ENCODE results near the gene TRAF7.
"Not testable (repeated sequence)": the region's sequence is repeated elsewhere in the genome, so short reads cannot be mapped to it uniquely, and the experiment has no call there.

The TRAF7 gene

DNA sequence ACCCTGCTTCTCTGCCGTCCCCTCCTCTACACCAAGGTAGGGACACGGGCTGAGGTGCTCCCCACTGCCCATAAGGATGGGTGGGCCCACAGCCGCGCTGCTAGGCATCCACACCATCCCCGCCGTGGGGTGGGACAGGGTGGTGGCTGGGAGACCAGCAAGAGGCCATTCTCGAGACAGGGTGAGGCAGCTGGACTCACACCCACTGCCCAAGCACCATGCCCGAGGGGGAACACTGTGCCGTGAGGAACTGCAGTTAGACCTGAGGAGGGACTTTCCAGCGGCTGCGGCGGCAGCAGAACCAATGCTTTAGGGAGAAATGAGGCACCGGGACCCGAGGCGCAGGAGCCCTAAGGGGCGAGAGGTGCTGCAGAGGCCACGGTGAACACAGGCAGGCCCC, 33.2 kb upstream of the TRAF7 start:
- DNase-seq (ENCODE audit: low read depth, low spot score): no peak

DNA sequence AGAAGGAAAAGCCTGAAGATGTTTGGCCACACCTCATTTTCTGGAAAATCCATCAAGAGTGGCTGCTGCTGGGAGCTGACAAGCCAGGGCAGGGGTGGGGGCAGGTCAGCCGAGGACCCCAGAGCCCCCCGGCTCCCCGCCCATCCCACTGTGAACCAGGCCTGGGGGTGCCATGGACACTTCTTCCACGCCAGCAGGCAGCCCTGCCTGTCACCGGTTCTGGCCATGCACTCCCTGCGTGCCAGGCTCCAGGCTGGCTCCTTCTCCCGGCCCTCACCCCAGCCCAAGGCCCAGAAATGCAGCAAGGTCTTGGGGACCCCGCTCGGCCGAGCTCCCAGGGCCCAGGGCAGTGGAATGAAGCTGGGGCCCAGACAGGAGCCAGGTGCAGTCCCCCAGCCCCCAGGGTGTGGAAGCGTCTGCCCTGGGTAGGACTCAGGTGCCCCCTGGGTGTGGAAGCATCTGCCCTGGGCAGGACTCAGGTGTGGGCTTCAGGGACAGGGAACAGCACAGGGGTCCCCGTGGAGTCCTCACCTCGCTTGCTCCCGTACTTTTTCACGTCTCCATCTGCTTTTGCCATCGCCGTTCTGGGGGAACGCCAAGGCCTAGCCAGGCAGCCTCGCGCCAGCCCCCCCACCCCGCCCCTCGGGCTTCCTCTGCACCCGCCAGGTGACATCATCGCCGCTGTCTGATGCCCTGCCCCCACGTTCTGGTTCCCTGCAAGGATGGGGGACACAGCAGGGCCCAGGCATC, 32.5 kb upstream of the TRAF7 start:
- DNase-seq (ENCODE audit: low read depth, low spot score): not testable (repeated sequence)

DNA sequence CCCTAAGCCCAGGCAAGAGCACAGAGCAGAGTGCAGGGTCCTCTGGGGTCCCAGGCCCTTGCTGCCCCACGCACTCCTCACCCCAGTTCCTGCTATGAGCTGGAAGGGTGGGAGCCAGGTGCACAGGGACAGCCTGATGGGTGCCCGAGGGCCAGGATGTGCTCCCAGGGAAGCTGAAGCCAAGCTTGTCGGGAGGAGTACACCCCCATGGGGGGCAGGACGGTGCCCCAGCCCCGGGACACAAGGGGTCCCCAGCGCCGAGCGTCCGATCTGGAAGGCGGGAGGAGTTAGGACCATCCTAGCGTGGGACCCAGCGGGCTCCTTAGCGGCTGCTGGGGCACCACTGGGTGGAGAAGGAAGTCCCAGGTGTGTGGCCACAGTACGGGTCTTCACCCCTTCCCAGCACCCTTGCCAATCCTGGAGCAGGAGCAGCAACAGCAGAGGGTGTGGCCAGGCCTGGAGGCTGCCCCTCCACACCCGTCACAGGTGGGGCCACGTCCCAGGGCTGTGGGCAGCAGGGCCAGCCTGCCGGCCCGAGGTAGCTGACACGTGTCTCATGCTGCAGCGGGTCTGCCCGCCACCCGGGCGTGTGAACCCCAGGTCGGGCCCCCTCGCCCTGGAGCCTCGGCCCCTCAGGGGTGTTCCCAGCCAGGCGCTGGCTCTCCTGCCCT, 31.7 kb upstream of the TRAF7 start:
- DNase-seq (ENCODE audit: low read depth, low spot score): not testable (repeated sequence)

DNA sequence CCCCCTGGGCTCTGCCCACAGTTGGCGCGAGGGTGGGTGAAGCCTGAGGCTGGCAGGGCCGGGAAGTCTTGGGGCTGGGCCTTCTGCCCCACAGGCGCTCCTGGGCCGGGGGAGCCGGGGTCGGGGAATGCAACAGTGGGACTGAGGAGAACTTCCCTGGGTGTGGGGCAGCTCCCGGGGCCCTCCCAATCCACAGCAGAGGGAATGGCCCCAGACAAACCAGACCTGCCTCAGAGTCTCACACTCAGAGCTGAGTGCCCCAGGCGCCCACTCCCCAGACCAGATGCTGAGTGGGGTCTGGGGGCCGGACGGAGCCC, 31.2 kb upstream of the TRAF7 start:
- not testable (repeated sequence) for DNase-seq (ENCODE audit: low read depth, low spot score)

DNA sequence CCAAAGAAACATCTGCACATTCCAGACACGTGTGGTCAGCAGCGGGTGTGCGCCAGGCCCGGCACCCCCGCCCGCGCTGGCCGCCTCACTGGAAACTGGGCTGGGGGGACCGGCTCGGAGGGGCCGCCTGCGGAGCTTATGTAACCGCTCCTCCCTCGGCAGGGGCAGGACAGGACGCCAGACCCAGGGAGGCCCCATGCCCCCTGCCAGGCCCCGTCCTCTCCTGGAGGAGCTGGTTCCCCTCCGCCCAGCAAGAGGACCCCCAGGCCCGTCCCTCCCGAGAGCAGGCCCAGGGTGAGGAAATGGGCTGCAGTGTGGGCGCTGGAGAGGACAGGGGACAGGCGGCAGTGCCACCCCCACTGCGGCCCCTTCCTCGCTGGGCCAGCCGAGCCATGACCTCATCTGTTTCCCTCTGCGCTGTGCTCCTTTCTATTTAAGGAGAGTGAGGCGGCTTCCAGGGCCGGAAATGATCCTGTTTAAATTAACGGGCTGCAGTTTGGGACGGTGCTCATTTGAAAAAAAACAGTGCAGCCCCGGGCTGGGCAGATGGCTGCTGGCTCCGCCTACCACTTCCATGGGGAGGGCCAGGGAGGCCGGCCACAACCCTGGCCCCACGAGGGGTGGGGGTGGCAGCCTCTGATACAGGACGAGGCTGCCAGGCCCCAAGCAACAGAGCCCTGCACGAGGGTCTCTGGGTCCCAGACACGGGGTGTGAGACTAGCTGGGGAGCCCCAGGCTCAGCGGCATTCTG, 30.7 kb upstream of the TRAF7 start:
- DNase-seq (ENCODE audit: low read depth, low spot score): not testable (repeated sequence)

DNA sequence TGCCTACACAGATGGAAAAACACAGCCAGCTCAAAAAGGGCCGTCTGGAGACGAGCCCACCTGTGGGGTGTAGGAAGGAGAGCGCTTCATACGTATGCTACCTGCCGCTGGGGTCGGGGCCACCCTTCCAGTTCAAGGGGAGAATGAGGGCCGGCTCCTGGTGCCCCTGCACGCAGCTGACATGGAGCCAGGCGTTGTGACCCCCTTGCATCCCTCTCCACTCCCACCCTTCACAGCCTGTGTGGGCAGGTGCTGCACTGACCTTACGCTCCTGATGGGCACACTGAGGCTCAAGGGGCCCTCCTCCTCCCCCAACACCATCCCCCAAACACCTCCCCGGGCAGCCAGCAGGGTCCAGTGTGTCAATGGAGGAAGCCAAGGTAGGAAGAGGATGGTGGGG, 30.0 kb upstream of the TRAF7 start:
- DNase-seq (ENCODE audit: low read depth, low spot score): not testable (repeated sequence)

DNA sequence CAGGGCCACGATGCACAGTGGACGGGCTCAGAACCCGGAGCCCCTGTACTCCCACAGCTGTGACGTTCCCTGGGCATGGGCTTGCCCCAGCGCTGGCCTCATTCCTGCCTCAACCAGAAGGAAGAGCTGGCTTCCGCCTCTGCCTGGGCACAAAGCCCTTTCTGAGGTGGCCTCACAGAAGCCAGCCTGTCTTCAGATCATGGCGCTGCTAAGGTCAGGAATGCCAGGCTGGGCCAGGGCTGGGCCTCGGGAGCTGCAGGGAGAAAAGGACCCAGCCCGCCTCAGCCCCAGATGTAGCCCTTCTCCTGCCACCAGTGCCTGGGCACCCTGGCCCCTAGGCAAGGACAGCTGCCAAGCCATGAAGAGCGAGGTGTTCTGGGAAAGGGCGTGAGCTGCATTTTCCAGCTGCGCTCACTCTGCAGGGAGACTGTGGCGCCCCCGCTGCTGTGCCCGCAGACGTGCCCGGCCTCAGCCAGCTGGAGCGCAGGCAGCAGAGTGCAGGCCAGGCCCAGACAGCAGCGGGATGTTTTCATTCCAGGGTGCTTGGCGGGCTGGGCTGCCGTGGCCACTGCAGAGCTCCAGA, 29.3 kb upstream of the TRAF7 start:
- not testable (repeated sequence) for DNase-seq (ENCODE audit: low read depth, low spot score)

DNA sequence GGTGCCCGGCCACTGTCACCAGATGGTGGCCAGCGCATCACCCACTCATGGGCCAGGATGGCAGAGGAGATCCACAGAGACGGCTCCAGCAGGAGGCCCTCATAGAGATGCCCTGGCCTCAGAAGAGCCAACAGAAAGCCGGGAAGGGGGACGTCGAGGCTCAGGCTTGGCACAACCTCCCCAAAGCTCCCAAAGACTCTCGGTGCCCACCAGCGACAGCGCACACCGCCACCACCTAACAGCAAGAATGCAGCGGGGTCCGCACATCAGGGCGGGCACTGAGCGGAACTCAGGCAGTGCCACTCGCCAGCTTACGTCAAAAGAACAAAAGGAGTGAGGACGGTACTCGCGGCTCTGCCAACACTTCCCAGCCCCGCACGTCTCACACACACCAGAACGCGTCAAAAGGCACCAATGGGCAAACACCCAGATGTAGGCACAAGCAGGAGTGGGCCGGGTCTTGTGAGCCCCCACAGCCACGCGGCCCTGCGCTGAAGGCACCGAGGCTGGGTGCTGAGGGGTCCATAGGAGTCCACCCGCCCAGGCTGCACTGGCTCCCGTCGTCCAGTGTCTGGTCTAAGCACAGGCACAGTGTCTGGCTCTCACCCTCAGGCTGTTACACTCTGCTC, 28.5 kb upstream of the TRAF7 start:
- not testable (repeated sequence) for DNase-seq (ENCODE audit: low read depth, low spot score)

DNA sequence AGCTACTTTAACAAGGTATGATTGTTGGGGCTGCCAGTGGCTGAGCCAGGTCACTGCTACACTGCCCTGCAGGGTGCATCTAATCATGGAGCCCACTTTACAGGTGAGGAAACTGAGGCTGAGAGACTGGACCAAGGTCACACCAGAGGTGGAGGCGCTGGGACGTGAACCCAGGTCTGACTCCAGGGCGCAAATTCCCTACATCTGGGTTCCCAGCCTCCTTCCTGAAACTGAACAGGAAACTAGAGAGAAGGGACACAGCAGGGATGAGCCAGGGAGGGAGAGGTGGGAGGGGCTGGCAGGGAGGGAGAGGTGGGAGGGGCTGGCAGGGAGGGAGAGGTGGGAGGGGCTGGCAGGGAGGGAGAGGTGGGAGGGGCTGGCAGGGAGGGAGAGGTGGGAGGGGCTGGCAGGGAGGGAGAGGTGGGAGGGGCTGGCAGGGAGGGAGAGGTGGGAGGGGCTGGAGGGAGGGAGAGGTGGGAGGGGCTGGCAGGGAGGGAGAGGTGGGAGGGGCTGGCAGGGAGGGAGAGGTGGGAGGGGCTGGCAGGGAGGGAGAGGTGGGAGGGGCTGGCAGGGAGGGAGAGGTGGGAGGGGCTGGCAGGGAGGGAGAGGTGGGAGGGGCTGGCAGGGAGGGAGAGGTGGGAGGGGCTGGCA, 27.8 kb upstream of the TRAF7 start:
- DNase-seq (ENCODE audit: low read depth, low spot score): not testable (repeated sequence)

DNA sequence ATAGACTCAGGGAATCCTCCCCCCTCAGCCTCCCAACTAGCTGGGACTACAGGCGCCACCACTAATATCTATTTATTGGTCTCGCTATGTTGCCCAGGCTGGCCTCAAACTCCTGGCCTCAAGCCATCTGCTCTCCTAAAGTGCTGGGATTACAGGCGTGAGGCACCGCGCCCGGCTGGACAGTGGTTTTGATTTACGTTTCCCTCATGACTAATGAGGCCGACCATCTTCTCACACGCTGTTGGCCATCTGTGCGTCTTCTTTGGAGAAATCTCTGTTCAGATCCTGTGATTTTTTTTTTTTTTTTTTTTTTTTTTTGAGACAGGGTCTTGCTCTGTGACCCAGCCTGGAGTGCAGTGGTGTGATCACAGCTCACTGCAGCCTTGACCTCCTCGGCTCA, 26.3 kb upstream of the TRAF7 start:
- not testable (repeated sequence) for DNase-seq (ENCODE audit: low read depth, low spot score)

DNA sequence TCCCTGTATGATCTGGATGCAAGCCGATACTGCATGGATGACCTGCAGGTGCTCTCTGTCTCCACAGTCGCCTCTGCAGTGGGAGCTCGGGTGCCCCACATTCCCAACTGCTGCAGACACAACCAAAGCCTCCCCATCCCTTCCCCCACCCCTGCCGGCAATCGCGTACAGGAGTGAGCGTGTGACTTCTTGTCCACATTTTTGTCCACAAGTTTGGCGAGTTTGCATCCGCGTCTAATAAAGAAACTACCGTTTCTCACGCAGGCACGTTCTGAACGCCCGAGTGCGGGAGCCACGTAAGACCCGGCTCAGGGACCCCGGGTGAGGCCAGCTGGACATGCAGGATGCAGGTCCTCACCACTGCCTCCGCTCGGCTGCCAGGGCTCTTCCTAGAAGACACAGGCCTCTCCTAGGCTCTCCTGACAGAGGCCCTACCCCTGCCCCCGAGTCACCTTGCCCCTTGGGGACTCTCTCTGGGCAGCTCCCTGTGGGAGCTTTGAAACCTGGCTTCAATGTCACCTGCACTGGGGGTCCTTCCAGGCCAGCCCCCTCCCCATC, 25.6 kb upstream of the TRAF7 start:
- not testable (repeated sequence) for DNase-seq (ENCODE audit: low read depth, low spot score)

DNA sequence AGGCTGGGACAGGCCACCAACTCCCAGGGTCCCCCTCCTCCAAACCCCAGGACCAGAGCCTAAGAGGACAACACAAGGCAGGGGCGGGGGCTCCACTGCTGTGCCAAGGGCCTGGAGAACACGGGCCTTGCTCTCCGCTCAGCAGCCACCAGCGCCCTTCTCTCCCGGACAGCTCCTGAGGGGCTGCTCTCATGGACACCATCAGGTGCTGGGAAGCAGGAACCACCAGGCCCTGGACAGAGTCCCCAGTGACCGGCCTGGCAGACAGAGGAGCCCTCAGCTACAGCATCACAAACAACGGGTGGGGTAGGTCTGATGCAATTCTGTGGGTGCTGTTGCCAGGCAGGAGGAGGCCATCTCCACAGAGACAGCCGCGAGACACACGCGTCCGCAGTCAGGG, 21.8 kb upstream of the TRAF7 start:
- not testable (repeated sequence) for DNase-seq (ENCODE audit: low read depth, low spot score)

DNA sequence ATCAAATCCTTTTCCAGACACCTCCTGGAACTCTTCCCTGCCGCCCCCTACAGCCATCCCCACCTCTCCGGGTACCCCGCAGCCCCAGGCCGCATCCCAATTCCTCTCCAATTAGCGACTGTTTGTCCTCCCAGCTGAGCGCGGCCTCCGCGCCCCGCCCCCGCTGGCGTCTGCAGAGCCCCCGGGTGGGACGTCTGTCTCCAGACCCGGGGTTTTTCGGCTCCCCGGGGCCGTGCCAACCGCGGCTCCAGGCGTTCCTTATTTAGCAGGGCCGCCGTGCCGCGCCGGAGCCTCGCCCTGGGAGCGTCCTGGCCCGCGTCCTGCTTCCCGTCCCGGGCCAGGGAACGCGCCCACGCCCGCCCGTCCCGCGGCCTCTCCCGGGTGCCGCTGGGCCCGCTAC, 20.5 kb upstream of the TRAF7 start:
- not testable (repeated sequence) for DNase-seq (ENCODE audit: low read depth, low spot score)

DNA sequence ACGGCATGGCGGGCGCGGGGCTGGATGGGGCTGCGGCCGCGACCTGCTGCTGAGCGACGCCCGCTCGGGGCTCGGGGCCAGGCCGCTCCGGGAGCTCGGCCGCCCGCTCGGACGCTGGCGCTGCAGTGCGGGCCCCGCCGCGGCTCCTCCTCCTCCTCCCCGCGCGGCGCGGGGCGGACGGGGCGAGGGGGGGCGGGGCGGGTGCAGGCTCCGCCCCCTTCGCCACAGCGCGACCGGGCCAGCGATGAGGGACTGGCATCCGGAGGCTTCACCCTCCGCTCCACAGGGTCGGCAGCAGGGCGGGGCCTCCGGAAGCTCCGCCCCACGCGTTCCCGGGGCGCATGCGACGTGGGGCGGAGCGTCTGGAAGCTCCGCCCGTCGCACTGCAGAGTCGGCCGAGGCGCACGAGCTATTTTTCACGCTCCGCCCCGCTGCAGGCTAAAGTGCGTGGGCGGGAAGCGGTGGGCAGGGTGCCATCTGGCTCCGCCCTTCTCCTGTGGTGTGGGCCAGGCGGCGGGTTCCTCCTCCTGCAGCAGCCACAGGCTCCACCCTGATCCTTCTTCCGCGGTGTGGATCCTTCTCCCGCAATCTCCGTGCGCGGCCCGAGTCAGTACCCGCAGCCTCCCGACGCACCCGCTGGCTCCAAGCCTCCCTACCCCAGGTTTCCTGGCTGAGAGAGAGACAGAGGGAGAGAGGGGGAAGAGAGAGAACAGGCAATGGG, 19.7 kb upstream of the TRAF7 start, which contains the start of gene PKD1:
PKD1 (minus strand) TSS at position 129 of the 721 bp plus-strand sequence. CDS start 209 bp downstream, outside the sequence.
- peak; percentile 96 for DNase-seq (ENCODE audit: low read depth, low spot score)

DNA sequence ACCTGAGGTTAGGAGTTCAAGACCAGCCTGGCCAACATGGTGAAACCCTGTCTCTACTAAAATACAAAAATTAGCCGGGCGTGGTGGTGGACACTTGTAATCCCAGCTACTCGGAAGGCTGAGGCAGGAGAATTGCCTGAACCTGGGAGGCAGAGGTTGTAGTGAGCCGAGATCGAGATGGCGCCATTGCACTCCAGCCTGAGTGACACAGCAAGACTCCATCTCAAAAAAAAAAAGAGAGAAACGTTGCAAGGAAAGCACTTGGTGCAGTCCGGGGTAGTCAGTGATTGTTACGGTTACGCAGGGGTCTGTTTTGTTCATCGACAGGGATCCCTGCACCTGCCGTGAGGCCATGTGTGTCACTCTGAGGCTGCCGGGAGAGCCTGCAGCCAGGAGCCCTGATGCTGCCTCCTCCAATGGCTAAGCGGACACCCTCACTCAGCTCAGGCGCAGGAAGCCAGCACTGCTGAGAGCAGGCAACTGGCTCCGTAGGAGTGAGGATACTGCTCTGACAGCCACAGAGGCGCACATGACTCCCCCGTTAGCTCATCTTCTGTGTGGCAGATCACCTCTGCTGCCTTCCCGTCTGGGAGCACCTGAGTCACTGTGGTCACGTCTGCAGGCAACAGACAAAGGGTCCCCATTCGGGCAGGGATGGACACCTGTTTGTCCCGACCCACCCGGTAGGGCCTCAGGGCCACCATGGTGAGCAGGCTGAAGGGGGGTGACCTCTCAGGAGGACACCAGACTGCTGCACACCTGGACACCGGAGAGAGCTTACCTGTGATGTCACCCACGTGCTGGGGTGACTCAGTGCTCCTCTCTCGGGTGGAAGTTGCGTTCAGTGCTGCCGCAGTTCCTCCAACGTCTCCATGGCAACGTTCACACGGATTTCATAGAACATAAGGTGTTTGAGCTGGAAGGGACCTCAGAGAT, 12.4 kb upstream of the TRAF7 start:
- no peak for DNase-seq (ENCODE audit: low read depth, low spot score)

DNA sequence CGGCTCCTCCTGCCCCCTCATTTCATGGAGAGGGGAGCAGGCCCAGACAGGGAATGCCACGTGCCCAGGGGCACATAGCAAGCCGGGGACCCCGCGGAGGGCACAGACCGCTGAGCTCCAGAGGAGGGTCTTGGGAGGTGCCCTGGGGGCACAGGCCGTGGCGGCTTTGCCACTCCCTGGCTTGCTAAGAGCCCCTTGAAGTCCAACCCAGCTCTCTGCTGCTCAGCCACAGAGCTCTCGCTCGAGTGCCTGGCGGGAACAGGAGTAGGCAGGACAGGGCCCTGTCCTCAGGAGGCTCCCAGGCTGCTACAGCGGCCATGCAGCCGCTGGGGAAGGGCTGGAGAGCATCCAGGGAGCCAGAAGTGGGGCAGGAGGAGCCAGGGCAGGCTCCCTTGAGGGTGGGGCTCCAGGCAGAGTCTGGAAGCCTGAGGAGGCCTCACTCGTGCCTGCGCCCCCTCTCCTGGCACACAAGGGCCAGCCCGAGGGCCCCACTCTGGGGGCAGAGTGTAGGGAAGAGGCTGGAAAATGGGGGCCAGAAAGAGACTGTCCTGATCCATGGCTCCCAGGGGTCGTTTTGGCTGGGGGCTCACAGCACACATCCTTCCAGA, 11.6 kb upstream of the TRAF7 start:
- DNase-seq (ENCODE audit: low read depth, low spot score): no peak

DNA sequence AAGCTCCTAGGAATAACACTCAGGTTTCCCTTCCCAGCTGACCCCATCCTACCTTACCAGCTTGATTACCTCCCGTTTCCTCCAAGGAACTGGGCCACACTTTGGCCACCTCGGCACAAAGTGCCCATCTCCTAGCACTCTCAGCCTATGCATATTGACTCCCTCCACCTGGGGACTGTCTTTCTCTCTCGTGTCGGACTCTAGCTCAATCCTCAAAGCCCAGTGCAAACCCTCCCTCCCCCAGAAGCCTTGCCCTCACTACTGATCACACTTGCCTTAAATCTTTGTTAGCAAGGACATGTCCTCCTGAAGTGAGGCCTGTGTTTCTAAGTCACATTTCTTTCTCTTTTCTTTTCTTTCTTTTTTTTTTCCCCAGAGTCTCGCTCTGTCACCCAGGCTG, 9.7 kb upstream of the TRAF7 start:
- no peak for DNase-seq (ENCODE audit: low read depth, low spot score)

DNA sequence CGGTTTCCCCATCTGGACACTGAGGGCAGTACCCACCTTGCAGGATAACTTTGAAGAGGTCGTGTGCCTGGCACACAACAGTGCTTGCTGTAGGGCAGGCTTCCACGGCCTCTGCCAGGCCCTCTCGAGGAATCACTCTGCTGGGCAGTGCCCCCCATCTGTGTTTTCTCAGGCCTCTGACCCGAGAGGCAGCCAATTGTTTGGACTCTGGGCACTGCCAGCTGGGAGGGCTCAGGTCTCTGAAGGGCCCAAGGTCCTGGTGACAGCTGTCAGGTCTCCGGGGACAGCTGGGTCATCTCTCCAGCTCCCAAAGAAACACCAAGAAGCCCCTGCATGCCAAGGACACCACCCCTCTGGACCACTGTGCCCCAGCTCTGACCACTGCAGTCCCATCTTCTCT, 8.2 kb upstream of the TRAF7 start:
- DNase-seq (ENCODE audit: low read depth, low spot score): no peak
